ENCODE data around the gene COPS6.

DNA sequence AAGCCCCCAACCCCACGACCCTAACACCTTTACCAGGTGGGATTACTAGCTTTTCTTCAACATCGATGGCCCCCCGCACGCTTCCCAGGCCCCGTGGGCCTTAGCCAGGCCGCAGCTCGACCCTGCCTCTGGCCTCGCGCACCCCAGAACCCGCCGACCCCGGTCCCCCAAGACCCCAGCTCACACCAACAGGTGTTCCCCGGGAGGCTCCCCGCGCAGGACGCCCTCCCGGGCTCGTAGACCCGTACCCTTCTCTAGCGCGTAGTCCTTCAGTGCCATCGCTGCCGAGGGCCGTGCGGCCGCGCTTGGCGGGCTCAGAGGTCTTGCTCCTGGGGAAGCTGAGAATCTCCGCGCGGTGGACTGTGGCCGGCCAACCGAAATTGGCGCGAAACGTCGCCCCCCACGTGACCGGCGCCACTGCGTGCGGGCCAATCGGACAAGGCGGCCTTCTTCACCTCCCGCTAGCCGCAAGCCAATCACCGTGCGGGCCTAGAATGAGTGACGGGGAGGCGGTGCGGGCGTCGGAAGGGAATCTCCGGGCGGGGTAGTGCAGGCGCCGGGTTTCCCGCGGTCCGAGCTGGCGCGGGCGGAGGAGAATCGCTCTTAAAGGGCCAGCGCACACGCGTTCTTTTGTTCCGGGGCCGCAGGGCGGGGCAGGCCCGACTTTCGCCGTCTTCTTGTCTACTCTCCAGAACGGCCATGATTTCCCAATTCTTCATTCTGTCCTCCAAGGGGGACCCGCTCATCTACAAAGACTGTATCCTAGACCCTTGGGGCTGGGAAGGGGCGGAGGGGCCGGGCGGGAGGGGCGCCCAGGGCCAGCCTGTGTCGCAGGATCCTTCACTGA, 12.5 kb downstream of the COPS6 start, which contains the start of the genes AP4M1 and MCM7:
- TF ChIP-seq, protein P1, sequence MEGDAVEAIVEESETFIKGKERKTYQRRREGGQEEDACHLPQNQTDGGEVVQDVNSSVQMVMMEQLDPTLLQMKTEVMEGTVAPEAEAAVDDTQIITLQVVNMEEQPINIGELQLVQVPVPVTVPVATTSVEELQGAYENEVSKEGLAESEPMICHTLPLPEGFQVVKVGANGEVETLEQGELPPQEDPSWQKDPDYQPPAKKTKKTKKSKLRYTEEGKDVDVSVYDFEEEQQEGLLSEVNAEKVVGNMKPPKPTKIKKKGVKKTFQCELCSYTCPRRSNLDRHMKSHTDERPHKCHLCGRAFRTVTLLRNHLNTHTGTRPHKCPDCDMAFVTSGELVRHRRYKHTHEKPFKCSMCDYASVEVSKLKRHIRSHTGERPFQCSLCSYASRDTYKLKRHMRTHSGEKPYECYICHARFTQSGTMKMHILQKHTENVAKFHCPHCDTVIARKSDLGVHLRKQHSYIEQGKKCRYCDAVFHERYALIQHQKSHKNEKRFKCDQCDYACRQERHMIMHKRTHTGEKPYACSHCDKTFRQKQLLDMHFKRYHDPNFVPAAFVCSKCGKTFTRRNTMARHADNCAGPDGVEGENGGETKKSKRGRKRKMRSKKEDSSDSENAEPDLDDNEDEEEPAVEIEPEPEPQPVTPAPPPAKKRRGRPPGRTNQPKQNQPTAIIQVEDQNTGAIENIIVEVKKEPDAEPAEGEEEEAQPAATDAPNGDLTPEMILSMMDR (tag by site-specific recombination; IDR thresholded peaks at IDR 0.05): 0 out of 2 replicates have a peak, but pooled peaks have one; percentile 5
- TF ChIP-seq GFI1B (tag by site-specific recombination; IDR thresholded peaks at IDR 0.05) (no peak), ZNF785 (tag by site-specific recombination; IDR thresholded peaks at IDR 0.05) (no peak), ZNF629 (tag by site-specific recombination; IDR thresholded peaks at IDR 0.05) (peak; percentile 11; the same call in 1 of the 2 replicates), SP3 (tag by site-specific recombination; IDR thresholded peaks at IDR 0.05) (peak; percentile 62), TCF7L2 (IDR thresholded peaks at IDR 0.05; ENCODE audit: borderline replicate concordance, low read depth, low read length) (no peak), RBAK (tag by site-specific recombination; IDR thresholded peaks at IDR 0.05) (no peak), SP2 (tag by site-specific recombination; IDR thresholded peaks at IDR 0.05) (peak; percentile 98), YY1 (tag by site-specific recombination; IDR thresholded peaks at IDR 0.05) (no peak; the same call in 1 of the 2 replicates), SETDB1 (IDR thresholded peaks at IDR 0.05; ENCODE audit: insufficient read length, low read length) (no peak), ZNF549 (tag by site-specific recombination; IDR thresholded peaks at IDR 0.05) (no peak), KLF9 (tag by site-specific recombination; IDR thresholded peaks at IDR 0.05; ENCODE audit: low read depth) (no peak)
- TF ChIP-seq, protein P2, sequence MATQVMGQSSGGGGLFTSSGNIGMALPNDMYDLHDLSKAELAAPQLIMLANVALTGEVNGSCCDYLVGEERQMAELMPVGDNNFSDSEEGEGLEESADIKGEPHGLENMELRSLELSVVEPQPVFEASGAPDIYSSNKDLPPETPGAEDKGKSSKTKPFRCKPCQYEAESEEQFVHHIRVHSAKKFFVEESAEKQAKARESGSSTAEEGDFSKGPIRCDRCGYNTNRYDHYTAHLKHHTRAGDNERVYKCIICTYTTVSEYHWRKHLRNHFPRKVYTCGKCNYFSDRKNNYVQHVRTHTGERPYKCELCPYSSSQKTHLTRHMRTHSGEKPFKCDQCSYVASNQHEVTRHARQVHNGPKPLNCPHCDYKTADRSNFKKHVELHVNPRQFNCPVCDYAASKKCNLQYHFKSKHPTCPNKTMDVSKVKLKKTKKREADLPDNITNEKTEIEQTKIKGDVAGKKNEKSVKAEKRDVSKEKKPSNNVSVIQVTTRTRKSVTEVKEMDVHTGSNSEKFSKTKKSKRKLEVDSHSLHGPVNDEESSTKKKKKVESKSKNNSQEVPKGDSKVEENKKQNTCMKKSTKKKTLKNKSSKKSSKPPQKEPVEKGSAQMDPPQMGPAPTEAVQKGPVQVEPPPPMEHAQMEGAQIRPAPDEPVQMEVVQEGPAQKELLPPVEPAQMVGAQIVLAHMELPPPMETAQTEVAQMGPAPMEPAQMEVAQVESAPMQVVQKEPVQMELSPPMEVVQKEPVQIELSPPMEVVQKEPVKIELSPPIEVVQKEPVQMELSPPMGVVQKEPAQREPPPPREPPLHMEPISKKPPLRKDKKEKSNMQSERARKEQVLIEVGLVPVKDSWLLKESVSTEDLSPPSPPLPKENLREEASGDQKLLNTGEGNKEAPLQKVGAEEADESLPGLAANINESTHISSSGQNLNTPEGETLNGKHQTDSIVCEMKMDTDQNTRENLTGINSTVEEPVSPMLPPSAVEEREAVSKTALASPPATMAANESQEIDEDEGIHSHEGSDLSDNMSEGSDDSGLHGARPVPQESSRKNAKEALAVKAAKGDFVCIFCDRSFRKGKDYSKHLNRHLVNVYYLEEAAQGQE (tag by site-specific recombination; IDR thresholded peaks at IDR 0.05): no peak
- TF ChIP-seq, protein P3, sequence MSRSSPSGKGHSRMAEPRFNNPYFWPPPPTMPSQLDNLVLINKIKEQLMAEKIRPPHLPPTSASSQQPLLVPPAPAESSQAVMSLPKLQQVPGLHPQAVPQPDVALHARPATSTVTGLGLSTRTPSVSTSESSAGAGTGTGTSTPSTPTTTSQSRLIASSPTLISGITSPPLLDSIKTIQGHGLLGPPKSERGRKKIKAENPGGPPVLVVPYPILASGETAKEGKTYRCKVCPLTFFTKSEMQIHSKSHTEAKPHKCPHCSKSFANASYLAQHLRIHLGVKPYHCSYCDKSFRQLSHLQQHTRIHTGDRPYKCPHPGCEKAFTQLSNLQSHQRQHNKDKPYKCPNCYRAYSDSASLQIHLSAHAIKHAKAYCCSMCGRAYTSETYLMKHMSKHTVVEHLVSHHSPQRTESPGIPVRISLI (tag by site-specific recombination; IDR thresholded peaks at IDR 0.05): no peak

Data from HEK293 (cell line).